Measurements from ENCODE around the gene SND1.

- no peak for TF ChIP-seq POLR2AphosphoS5 (IDR thresholded peaks at IDR 0.05; ENCODE audit: borderline replicate concordance, low read depth, low read length)
- no peak for TF ChIP-seq EZH2 (IDR thresholded peaks at IDR 0.05)
These were observed 414.9 kb downstream of the SND1 start for GRCh38 chr7:128066858-128067257.
